SH-SY5Y (cell line): ENCODE results near the gene KMT2D.

Experiments used
- GATA2 ChIP-seq: IDR thresholded peaks from 2 replicates; pipeline ENCODE4 v1.6.1; 2011; ENCODE audit warnings: mild to moderate bottlenecking, low read depth, low read length
- GATA3 ChIP-seq: IDR thresholded peaks from 2 replicates; pipeline ENCODE4 v1.6.1; 2011; ENCODE audit warnings: low read depth, mild to moderate bottlenecking, low read length, moderate library complexity

- TF ChIP-seq GATA3, result no peak
- TF ChIP-seq GATA2, result no peak
Observed at GRCh38 chr12:49094975-49095365, 34.4 kb upstream of the KMT2D start.
